Stimulated activated CD8-positive, alpha-beta memory T cell treated with anti-CD3 and anti-CD28 coated beads, Interleukin-4, amount 100 ng/mL, for 4 hours (primary cell): ENCODE results near the gene SERPING1.

Experiments used
- DNase-seq, 2 donors: peaks; one replicate each; pipeline ENCODE4 v3.0.0-alpha.2; 2020; ENCODE audit warnings: low read depth in 2 of 2, low spot score in 1 of 2

Gene SERPING1

GRCh38 chr11:57597916-57598830 lies 688 bp downstream of the SERPING1 start:
- DNase-seq = no peak

GRCh38 chr11:57598831-57599155 lies 1.3 kb downstream of the SERPING1 start:
- DNase-seq = no peak

- no peak for DNase-seq
Measured at GRCh38 chr11:57599381-57599780, 1.9 kb downstream of the SERPING1 start.

GRCh38 chr11:57601297-57601696 lies 3.8 kb downstream of the SERPING1 start:
- DNase-seq = no peak

GRCh38 chr11:57604296-57605027 lies 7.0 kb downstream of the SERPING1 start:
- DNase-seq = no peak

- no peak for DNase-seq
Measured at GRCh38 chr11:57605028-57605420, 7.5 kb downstream of the SERPING1 start.

- no peak for DNase-seq
Measured at GRCh38 chr11:57610170-57610569, 12.7 kb downstream of the SERPING1 start.

GRCh38 chr11:57614234-57614772 lies 16.8 kb downstream of the SERPING1 start:
- DNase-seq = no peak

- DNase-seq = no peak
Measured at GRCh38 chr11:57615308-57615707, 17.8 kb downstream of the SERPING1 start.

- DNase-seq = no peak
Measured at GRCh38 chr11:57616595-57616994, 19.1 kb downstream of the SERPING1 start.

- DNase-seq = no peak
Measured at GRCh38 chr11:57618438-57618837, 21.0 kb downstream of the SERPING1 start.

GRCh38 chr11:57619331-57619730 lies 21.8 kb downstream of the SERPING1 start:
- DNase-seq = no peak

GRCh38 chr11:57620467-57620866 lies 23.0 kb downstream of the SERPING1 start:
- DNase-seq = no peak

- DNase-seq = no peak
Measured at GRCh38 chr11:57622263-57622662, 24.8 kb downstream of the SERPING1 start.

GRCh38 chr11:57624864-57625263 lies 27.4 kb downstream of the SERPING1 start:
- no peak for DNase-seq

- DNase-seq = no peak
Measured at GRCh38 chr11:57626895-57627294, 29.4 kb downstream of the SERPING1 start.

GRCh38 chr11:57630171-57630570 lies 32.7 kb downstream of the SERPING1 start:
- DNase-seq = no peak

GRCh38 chr11:57632116-57632515 lies 34.6 kb downstream of the SERPING1 start:
- DNase-seq = no peak

GRCh38 chr11:57633394-57634070 lies 36.0 kb downstream of the SERPING1 start:
- no peak for DNase-seq

- no peak for DNase-seq
Measured at GRCh38 chr11:57634311-57634710, 36.8 kb downstream of the SERPING1 start.

GRCh38 chr11:57635246-57635645 lies 37.8 kb downstream of the SERPING1 start:
- no peak for DNase-seq

- no peak for DNase-seq
Measured at GRCh38 chr11:57637626-57638004, 40.1 kb downstream of the SERPING1 start.
